Measurements from ENCODE around the gene MAP7.
"Not testable (repeated sequence)": the region's sequence is repeated elsewhere in the genome, so short reads cannot be mapped to it uniquely, and the experiment has no call there.

MAP7 gene

GRCh38 chr6:136550330-136551071, at the start of gene MAP7:
Gene MAP7 (minus strand): TSS chr6:136550422. CDS start chr6:136550408, 14 bp downstream.
- DNase-seq = peak; percentile 52 to 79

- DNase-seq = no peak
These were observed 49.2 kb upstream of the MAP7 start for GRCh38 chr6:136599329-136600011.

GRCh38 chr6:136598048-136598447, 47.8 kb upstream of the MAP7 start:
- no peak for DNase-seq

- DNase-seq = no peak
These were observed 44.4 kb upstream of the MAP7 start for GRCh38 chr6:136594671-136595070.

GRCh38 chr6:136593748-136594490, 43.7 kb upstream of the MAP7 start:
- DNase-seq = peak; percentile 68 to 70

GRCh38 chr6:136592930-136593673, 42.9 kb upstream of the MAP7 start:
- peak in 1 of 2 donors; percentile 55 for DNase-seq

GRCh38 chr6:136591617-136592016, 41.4 kb upstream of the MAP7 start:
- no peak for DNase-seq

GRCh38 chr6:136590846-136591245, 40.6 kb upstream of the MAP7 start:
- not testable (repeated sequence) for DNase-seq

GRCh38 chr6:136587527-136587926, 37.3 kb upstream of the MAP7 start:
- DNase-seq = no peak

GRCh38 chr6:136586295-136586694, 36.1 kb upstream of the MAP7 start:
- no peak for DNase-seq

GRCh38 chr6:136585523-136585922, 35.3 kb upstream of the MAP7 start:
- DNase-seq = not testable (repeated sequence)

GRCh38 chr6:136584290-136584689, 34.1 kb upstream of the MAP7 start:
- DNase-seq = not testable (repeated sequence)

- peak in 1 of 2 donors; percentile 32 for DNase-seq
These were observed 32.7 kb upstream of the MAP7 start for GRCh38 chr6:136582711-136583471.

- no peak for DNase-seq
These were observed 29.6 kb upstream of the MAP7 start for GRCh38 chr6:136579800-136580199.

GRCh38 chr6:136576821-136577220, 26.6 kb upstream of the MAP7 start:
- no peak for DNase-seq

- DNase-seq = no peak
These were observed 21.3 kb upstream of the MAP7 start for GRCh38 chr6:136571496-136571895.

- DNase-seq = no peak
These were observed 20.8 kb upstream of the MAP7 start for GRCh38 chr6:136571065-136571464.

- no peak for DNase-seq
These were observed 17.9 kb upstream of the MAP7 start for GRCh38 chr6:136568129-136568528.

- DNase-seq = no peak
These were observed 17.5 kb upstream of the MAP7 start for GRCh38 chr6:136567688-136568087.

- no peak for DNase-seq
These were observed 16.6 kb upstream of the MAP7 start for GRCh38 chr6:136566851-136567250.

- DNase-seq = peak in 1 of 2 donors; percentile 15
These were observed 15.8 kb upstream of the MAP7 start for GRCh38 chr6:136566007-136566487.

- no peak for DNase-seq
These were observed 14.0 kb upstream of the MAP7 start for GRCh38 chr6:136564180-136564579.

Data from CD4-positive, alpha-beta T cell treated with Interferon alpha-2 for 1 hour (primary cell).